GM12878 (cell line): ENCODE measurements around the gene SERPINE2. TPM values are rescaled to one million over a fixed set of nuclear protein-coding genes. Genes with fewer than 3 reads are reported as not detected.

ENCODE experiments used
- CBX5 ChIP-seq: sonication (generic); IDR thresholded peaks from 2 replicates; pipeline ENCODE4 v1.6.1; 2016; ENCODE audit warnings: low read depth, moderate library complexity, mild to moderate bottlenecking, inconsistent platforms
- CREM ChIP-seq: IDR thresholded peaks from 2 replicates; pipeline ENCODE4 v1.6.1; 2014; ENCODE audit warnings: antibody characterized with exemption, low read depth
- FOXK2 ChIP-seq: fragments of 450-650 bp; IDR thresholded peaks from 2 replicates; pipeline ENCODE4 v1.6.1; 2017; ENCODE audit warnings: mild to moderate bottlenecking, moderate library complexity
- HCFC1 ChIP-seq: fragments of 150-350 bp; IDR thresholded peaks from 2 replicates; pipeline ENCODE4 v1.6.1; 2014; ENCODE audit warnings: low read length
- IKZF1 ChIP-seq: fragments of 450-650 bp; conservative IDR thresholded peaks from 2 replicates; pipeline ENCODE4 v1.6.1; 2017; ENCODE audit warnings: antibody characterized with exemption, mild to moderate bottlenecking
- MTA2 ChIP-seq: fragments of 450-650 bp; IDR thresholded peaks from 2 replicates; pipeline ENCODE4 v1.6.1; 2016; ENCODE audit warnings: low read depth, mild to moderate bottlenecking, moderate library complexity
- MXI1 ChIP-seq: fragments of 150-350 bp; IDR thresholded peaks from 2 replicates; pipeline ENCODE4 v1.6.1; 2011; ENCODE audit warnings: low read depth, mild to moderate bottlenecking, inconsistent platforms, low read length, improper control_type of control experiment
- MYB ChIP-seq: fragments of 150-350 bp; IDR thresholded peaks from 2 replicates; pipeline ENCODE4 v1.6.1; 2014; ENCODE audit warnings: mild to moderate bottlenecking, low read depth, low read length, borderline replicate concordance
- NFYA ChIP-seq: IDR thresholded peaks from 2 replicates; pipeline ENCODE4 v1.6.1; 2011; ENCODE audit warnings: low read depth, mild to moderate bottlenecking, low read length, improper control_type of control experiment, borderline replicate concordance
- NFYB ChIP-seq: IDR thresholded peaks from 2 replicates; pipeline ENCODE4 v1.6.1; 2011; ENCODE audit warnings: low read depth, mild to moderate bottlenecking, low read length, improper control_type of control experiment, moderate library complexity; ENCODE audit not compliant: insufficient read depth
- POLR2AphosphoS2 ChIP-seq: IDR thresholded peaks from 2 replicates; pipeline ENCODE4 v1.6.1; 2011; ENCODE audit warnings: low read depth, mild to moderate bottlenecking, low read length, improper control_type of control experiment, moderate library complexity
- SMAD5 ChIP-seq: IDR thresholded peaks from 2 replicates; pipeline ENCODE4 v1.6.1; 2016; ENCODE audit warnings: antibody characterized with exemption, low read depth
- SREBF1 ChIP-seq: IDR thresholded peaks from 2 replicates; pipeline ENCODE4 v1.6.1; 2012; ENCODE audit warnings: mild to moderate bottlenecking, low read length
- TAF1 ChIP-seq: IDR thresholded peaks from 2 replicates; pipeline ENCODE4 v1.6.1; 2011; ENCODE audit warnings: mild to moderate bottlenecking, low read depth, low read length, borderline replicate concordance
- WRNIP1 ChIP-seq: IDR thresholded peaks from 2 replicates; pipeline ENCODE4 v1.6.1; 2011; ENCODE audit warnings: low read depth, low read length, improper control_type of control experiment, borderline replicate concordance
- YBX1 ChIP-seq: fragments of 450-650 bp; IDR thresholded peaks from 2 replicates; pipeline ENCODE4 v1.6.1; 2016; ENCODE audit warnings: antibody characterized with exemption
- YY1 ChIP-seq: IDR thresholded peaks from 2 replicates; pipeline ENCODE4 v1.6.1; 2011; ENCODE audit warnings: low read depth, mild to moderate bottlenecking, low read length
- polyA plus RNA-seq, 11 experiments: library from polyadenylated mRNA; depleted of rRNA in 4 of 11; unstranded in 6 of 11; stranded (reverse) in 5 of 11; fragments of >200 nt; fragmentation: Nextera tagmentation in 4 of 11; fragmentation: Illumina TruSeq in 1 of 11; extraction: Ambion mirVana in 4 of 11; extraction: Trizol in 1 of 11; gene quantifications; 1 replicate in 1 of 11; 2 replicates in 10 of 11; pipeline versions ENCODE4 v1.2.1 to v1.2.3, GENCODE V29; 2011 to 2016; ENCODE audit warnings: inconsistent platforms in 2 of 11, missing spikeins in 2 of 11, low read depth in 1 of 11
- total RNA-seq, 4 experiments: library from RNA; depleted of rRNA in 3 of 4; stranded (reverse); fragments of >200 nt in 3 of 4; fragmentation: Illumina TruSeq in 1 of 4; extraction: Trizol in 1 of 4; gene quantifications; 2 replicates each; pipeline versions ENCODE4 v1.2.1 to v1.2.3, GENCODE V29; 2013 to 2021
- TF ChIP-seq, protein P1 (sequence below): fragments of 450-650 bp; IDR thresholded peaks from 2 replicates; pipeline ENCODE4 v1.6.1; 2017; ENCODE audit warnings: borderline replicate concordance
- TF ChIP-seq, protein P2 (sequence below): IDR thresholded peaks from 2 replicates; pipeline ENCODE4 v1.6.1; 2012; ENCODE audit warnings: low read depth, low read length, improper control_type of control experiment
- TF ChIP-seq, protein P3 (sequence below): fragments of 450-650 bp; IDR thresholded peaks from 2 replicates; pipeline ENCODE4 v1.6.1; 2017; ENCODE audit warnings: low read depth, mild to moderate bottlenecking, moderate library complexity
- TF ChIP-seq, protein P4 (sequence below): fragments of 450-650 bp; IDR thresholded peaks from 2 replicates; pipeline ENCODE4 v1.6.1; 2017; ENCODE audit warnings: mild to moderate bottlenecking, low read depth, inconsistent platforms; ENCODE audit not compliant: poor library complexity, severe bottlenecking
- TF ChIP-seq, protein P5 (sequence below): fragments of 450-650 bp; IDR thresholded peaks from 2 replicates; pipeline ENCODE4 v1.6.1; 2016; ENCODE audit warnings: mild to moderate bottlenecking
- TF ChIP-seq, protein P6 (sequence below): fragments of 450-650 bp; IDR thresholded peaks from 2 replicates; pipeline ENCODE4 v1.6.1; 2016; ENCODE audit warnings: mild to moderate bottlenecking

The SERPINE2 gene
- total and polyA plus RNA-seq, 10 of the 15 experiments (the other 5 are each of a cell fraction or from before 2014, with no cell fraction given): 0.18 to 1.7 (median 0.39) TPM

DNA sequence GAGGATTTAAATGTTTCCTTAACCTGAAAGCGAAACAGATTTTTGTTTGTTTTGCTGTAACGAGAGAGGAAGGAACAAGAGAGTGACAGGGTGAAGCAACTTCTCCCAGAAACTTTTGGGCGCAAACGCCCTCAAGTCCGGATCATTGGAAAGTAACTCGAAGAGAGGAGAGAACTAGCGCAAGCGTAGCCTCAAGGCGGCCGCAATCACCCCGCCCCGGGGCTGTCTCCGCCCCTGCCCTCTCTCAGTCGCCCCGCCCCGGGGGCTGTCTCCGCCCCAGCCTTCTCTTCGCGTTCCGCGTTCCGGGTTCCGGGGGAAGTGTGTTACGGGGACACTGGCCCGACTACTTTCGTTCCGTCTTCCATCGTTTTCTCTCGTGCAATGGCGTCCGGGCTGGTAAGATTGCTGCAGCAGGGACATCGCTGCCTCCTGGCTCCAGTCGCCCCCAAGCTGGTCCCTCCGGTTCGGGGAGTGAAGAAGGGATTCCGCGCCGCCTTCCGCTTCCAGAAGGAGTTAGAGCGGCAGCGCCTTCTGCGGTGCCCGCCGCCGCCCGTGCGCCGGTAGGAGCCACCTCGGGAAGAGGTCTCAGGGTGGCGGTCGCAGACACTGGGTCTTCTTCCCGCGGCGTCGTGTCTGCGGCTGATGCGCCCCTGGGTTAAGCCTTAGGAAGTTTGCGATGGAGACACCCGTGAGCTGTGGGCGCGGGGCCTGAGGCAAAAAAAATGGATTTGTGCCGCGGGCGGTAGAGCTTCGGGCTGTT lies 81.8 kb downstream of the SERPINE2 start, which contains the start of gene MRPL44 (continued):
- TF ChIP-seq, protein P1, sequence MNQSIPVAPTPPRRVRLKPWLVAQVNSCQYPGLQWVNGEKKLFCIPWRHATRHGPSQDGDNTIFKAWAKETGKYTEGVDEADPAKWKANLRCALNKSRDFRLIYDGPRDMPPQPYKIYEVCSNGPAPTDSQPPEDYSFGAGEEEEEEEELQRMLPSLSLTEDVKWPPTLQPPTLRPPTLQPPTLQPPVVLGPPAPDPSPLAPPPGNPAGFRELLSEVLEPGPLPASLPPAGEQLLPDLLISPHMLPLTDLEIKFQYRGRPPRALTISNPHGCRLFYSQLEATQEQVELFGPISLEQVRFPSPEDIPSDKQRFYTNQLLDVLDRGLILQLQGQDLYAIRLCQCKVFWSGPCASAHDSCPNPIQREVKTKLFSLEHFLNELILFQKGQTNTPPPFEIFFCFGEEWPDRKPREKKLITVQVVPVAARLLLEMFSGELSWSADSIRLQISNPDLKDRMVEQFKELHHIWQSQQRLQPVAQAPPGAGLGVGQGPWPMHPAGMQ: 0 out of 2 replicates have a peak, but pooled peaks have one; percentile 7
- TF ChIP-seq, protein P2, sequence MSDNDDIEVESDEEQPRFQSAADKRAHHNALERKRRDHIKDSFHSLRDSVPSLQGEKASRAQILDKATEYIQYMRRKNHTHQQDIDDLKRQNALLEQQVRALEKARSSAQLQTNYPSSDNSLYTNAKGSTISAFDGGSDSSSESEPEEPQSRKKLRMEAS: peak; percentile 79
- TF ChIP-seq SREBF1 (peak; percentile 73), MXI1 (peak; percentile 91), IKZF1 (peak; percentile 95), CBX5 (peak; percentile 97; the same call in 1 of the 2 replicates), MYB (no peak), POLR2AphosphoS2 (peak; percentile 78; the same call in 1 of the 2 replicates), CREM (peak; percentile 87), MTA2 (peak; percentile 32; the same call in 1 of the 2 replicates), YY1 (peak; percentile 99), YBX1 (no peak), NFYB (no peak), SMAD5 (peak; percentile 88), TAF1 (peak; percentile 97), HCFC1 (peak; percentile 95), FOXK2 (peak; percentile 65), WRNIP1 (peak; percentile 57; the same call in 1 of the 2 replicates), NFYA (no peak)
- TF ChIP-seq, protein P3, sequence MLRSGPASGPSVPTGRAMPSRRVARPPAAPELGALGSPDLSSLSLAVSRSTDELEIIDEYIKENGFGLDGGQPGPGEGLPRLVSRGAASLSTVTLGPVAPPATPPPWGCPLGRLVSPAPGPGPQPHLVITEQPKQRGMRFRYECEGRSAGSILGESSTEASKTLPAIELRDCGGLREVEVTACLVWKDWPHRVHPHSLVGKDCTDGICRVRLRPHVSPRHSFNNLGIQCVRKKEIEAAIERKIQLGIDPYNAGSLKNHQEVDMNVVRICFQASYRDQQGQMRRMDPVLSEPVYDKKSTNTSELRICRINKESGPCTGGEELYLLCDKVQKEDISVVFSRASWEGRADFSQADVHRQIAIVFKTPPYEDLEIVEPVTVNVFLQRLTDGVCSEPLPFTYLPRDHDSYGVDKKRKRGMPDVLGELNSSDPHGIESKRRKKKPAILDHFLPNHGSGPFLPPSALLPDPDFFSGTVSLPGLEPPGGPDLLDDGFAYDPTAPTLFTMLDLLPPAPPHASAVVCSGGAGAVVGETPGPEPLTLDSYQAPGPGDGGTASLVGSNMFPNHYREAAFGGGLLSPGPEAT: peak; percentile 99
- TF ChIP-seq, protein P4, sequence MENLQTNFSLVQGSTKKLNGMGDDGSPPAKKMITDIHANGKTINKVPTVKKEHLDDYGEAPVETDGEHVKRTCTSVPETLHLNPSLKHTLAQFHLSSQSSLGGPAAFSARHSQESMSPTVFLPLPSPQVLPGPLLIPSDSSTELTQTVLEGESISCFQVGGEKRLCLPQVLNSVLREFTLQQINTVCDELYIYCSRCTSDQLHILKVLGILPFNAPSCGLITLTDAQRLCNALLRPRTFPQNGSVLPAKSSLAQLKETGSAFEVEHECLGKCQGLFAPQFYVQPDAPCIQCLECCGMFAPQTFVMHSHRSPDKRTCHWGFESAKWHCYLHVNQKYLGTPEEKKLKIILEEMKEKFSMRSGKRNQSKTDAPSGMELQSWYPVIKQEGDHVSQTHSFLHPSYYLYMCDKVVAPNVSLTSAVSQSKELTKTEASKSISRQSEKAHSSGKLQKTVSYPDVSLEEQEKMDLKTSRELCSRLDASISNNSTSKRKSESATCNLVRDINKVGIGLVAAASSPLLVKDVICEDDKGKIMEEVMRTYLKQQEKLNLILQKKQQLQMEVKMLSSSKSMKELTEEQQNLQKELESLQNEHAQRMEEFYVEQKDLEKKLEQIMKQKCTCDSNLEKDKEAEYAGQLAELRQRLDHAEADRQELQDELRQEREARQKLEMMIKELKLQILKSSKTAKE: peak; percentile 64
- TF ChIP-seq, protein P5, sequence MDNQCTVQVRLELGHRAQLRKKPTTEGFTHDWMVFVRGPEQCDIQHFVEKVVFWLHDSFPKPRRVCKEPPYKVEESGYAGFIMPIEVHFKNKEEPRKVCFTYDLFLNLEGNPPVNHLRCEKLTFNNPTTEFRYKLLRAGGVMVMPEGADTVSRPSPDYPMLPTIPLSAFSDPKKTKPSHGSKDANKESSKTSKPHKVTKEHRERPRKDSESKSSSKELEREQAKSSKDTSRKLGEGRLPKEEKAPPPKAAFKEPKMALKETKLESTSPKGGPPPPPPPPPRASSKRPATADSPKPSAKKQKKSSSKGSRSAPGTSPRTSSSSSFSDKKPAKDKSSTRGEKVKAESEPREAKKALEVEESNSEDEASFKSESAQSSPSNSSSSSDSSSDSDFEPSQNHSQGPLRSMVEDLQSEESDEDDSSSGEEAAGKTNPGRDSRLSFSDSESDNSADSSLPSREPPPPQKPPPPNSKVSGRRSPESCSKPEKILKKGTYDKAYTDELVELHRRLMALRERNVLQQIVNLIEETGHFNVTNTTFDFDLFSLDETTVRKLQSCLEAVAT: peak; percentile 85
- TF ChIP-seq, protein P6, sequence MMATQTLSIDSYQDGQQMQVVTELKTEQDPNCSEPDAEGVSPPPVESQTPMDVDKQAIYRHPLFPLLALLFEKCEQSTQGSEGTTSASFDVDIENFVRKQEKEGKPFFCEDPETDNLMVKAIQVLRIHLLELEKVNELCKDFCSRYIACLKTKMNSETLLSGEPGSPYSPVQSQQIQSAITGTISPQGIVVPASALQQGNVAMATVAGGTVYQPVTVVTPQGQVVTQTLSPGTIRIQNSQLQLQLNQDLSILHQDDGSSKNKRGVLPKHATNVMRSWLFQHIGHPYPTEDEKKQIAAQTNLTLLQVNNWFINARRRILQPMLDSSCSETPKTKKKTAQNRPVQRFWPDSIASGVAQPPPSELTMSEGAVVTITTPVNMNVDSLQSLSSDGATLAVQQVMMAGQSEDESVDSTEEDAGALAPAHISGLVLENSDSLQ: peak; percentile 74
